Measurements from ENCODE around the gene SLC6A12.

Gene SLC6A12

DNA sequence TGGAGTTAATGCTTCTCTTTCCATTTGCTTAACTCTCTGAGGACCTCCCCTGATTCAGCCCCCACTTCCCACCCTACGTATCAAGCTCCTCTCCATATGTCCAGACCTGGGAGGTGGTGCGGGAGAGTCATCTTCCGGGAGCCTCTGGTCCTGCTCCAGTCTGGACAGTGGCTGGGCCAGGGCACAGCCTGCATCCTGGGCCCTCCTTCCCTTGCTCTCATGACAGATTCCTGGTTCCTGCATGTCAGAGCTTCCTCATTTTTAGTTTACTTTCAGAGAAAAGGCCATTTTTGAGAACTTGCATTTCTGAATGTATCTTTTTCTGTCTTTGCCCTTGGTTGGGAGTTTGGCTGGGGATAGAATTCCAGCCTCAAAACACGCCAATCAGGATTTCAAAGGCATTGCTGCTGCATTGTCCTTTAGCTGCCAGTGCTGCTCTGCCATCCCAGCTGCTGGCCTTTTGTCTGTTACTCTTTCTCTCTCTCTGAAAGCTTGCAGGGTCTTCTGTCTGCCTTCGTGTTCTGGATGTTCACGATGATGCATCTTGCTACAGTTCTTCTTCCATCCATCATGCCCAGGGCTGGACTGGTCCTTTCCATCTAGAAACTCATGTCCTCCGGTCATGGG, 54.7 kb downstream of the SLC6A12 start:
- no peak overlapping the region for H3K27ac ChIP-seq (ENCODE audit: poor library complexity, severe bottlenecking)
- no peak overlapping the region for H3K4me3 ChIP-seq (ENCODE audit: severe bottlenecking)
- ATAC-seq (ENCODE audit: low read depth) (no peak), DNase-seq (ENCODE audit: low spot score) (no peak)
- no peaks in the 10 kb centered on the region for H3K36me3 ChIP-seq (ENCODE audit: low read depth)
- no peaks in the 10 kb centered on the region for H3K9me3 ChIP-seq (ENCODE audit: severe bottlenecking)
- H3K4me1 ChIP-seq (ENCODE audit: insufficient read depth, poor library complexity, severe bottlenecking) = no peaks in the 10 kb centered on the region
- peaks cover 4% of the 10 kb centered on the region for H3K27me3 ChIP-seq (ENCODE audit: insufficient read depth, poor library complexity, severe bottlenecking)
- TF ChIP-seq, protein P1, sequence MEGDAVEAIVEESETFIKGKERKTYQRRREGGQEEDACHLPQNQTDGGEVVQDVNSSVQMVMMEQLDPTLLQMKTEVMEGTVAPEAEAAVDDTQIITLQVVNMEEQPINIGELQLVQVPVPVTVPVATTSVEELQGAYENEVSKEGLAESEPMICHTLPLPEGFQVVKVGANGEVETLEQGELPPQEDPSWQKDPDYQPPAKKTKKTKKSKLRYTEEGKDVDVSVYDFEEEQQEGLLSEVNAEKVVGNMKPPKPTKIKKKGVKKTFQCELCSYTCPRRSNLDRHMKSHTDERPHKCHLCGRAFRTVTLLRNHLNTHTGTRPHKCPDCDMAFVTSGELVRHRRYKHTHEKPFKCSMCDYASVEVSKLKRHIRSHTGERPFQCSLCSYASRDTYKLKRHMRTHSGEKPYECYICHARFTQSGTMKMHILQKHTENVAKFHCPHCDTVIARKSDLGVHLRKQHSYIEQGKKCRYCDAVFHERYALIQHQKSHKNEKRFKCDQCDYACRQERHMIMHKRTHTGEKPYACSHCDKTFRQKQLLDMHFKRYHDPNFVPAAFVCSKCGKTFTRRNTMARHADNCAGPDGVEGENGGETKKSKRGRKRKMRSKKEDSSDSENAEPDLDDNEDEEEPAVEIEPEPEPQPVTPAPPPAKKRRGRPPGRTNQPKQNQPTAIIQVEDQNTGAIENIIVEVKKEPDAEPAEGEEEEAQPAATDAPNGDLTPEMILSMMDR (IDR thresholded peaks at IDR 0.05; ENCODE audit: poor library complexity, severe bottlenecking) = no peak

DNA sequence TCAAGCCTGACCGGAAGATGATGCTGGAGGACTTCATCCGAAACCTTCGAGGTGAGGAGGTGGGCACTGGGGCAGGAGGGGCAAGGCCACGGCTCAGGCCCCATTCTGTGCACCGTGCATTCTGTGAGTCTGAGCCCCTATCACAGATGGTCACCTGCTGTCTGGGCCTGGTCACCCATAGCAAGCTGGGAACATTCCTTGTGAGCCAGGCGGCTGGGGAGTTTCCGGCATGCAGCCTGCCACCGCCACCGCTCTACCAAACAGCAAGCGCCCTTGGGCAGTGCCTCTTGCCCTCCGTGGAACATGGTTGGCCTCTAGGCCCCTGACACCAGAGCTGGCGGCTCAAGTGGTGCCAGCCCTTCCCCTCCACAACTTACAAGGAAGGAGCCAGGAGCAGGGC, 56.3 kb downstream of the SLC6A12 start:
- Histone ChIP-seq H3K27ac (ENCODE audit: poor library complexity, severe bottlenecking) (no peak overlapping the region), H3K4me1 (ENCODE audit: insufficient read depth, poor library complexity, severe bottlenecking) (no peaks in the 10 kb centered on the region), H3K36me3 (ENCODE audit: low read depth) (no peaks in the 10 kb centered on the region), H3K9me3 (ENCODE audit: severe bottlenecking) (no peaks in the 10 kb centered on the region), H3K4me3 (ENCODE audit: severe bottlenecking) (no peak overlapping the region), H3K27me3 (ENCODE audit: insufficient read depth, poor library complexity, severe bottlenecking) (peaks cover 4% of the 10 kb centered on the region)
- TF ChIP-seq, protein P1 (IDR thresholded peaks at IDR 0.05; ENCODE audit: poor library complexity, severe bottlenecking) = no peak
- ATAC-seq (ENCODE audit: low read depth) (no peak), DNase-seq (ENCODE audit: low spot score) (no peak)

DNA sequence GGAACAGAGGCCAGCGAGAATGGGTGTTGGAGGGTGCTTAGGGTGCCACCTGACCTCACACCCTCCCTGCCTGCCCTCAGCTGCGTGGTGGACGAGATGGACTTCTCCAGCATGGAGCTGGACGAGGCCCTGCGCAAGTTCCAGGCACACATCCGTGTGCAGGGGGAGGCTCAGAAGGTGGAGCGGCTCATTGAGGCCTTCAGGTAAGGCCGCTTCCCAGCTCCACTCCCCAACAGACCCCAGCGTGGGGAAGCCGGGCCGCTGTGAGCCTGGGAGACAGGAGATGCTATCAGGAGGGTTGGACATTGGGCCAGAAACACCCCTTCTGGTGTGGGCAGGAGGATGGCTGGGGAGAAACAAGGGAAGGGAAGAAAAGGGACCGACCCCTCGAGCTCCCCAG, 57.0 kb downstream of the SLC6A12 start:
- H3K27me3 ChIP-seq (ENCODE audit: insufficient read depth, poor library complexity, severe bottlenecking) = peaks cover 6% of the 10 kb centered on the region
- DNase-seq (ENCODE audit: low spot score) (no peak), ATAC-seq (ENCODE audit: low read depth) (no peak)

GRCh38 chr12:155646-156045, 58.3 kb downstream of the SLC6A12 start:
- H3K4me1 ChIP-seq (ENCODE audit: insufficient read depth, poor library complexity, severe bottlenecking) = no peaks in the 10 kb centered on the region
- no peaks in the 10 kb centered on the region for H3K9me3 ChIP-seq (ENCODE audit: severe bottlenecking)
- DNase-seq (ENCODE audit: low spot score) (no peak), ATAC-seq (ENCODE audit: low read depth) (no peak)
- H3K4me3 ChIP-seq (ENCODE audit: severe bottlenecking) = no peak overlapping the region
- peaks cover 6% of the 10 kb centered on the region for H3K27me3 ChIP-seq (ENCODE audit: insufficient read depth, poor library complexity, severe bottlenecking)
- no peaks in the 10 kb centered on the region for H3K36me3 ChIP-seq (ENCODE audit: low read depth)
- H3K27ac ChIP-seq (ENCODE audit: poor library complexity, severe bottlenecking) = no peak overlapping the region
- TF ChIP-seq, protein P1 (IDR thresholded peaks at IDR 0.05; ENCODE audit: poor library complexity, severe bottlenecking) = no peak

More for the DNA sequence above, 57.0 kb downstream of the SLC6A12 start:
- H3K9me3 ChIP-seq (ENCODE audit: severe bottlenecking) = no peaks in the 10 kb centered on the region
- H3K4me3 ChIP-seq (ENCODE audit: severe bottlenecking) = no peak overlapping the region
- no peaks in the 10 kb centered on the region for H3K4me1 ChIP-seq (ENCODE audit: insufficient read depth, poor library complexity, severe bottlenecking)
- no peaks in the 10 kb centered on the region for H3K36me3 ChIP-seq (ENCODE audit: low read depth)
- no peak overlapping the region for H3K27ac ChIP-seq (ENCODE audit: poor library complexity, severe bottlenecking)
- TF ChIP-seq, protein P1 (IDR thresholded peaks at IDR 0.05; ENCODE audit: poor library complexity, severe bottlenecking) = no peak

DNA sequence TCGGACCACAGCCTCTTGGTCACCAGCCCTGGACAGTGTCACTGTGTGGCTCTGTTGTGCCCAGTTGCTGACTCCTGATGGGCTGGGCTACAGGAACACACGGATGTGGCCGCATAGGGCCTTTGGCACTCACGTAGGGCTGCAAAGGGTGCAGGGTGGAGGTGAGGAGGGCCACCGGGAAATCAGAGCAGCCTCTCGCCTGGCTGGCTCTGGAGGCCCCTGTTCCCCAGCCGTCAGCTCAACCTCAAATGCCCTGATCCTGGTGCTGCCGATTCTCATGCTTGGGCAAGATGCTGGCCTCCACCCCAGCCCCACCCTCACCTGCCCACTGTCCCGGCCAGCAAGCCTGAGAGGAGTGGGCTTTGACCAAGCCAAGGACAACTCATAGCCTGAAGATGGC, 59.0 kb downstream of the SLC6A12 start:
- no peak for DNase-seq (ENCODE audit: low spot score)
- H3K27me3 ChIP-seq (ENCODE audit: insufficient read depth, poor library complexity, severe bottlenecking) = peaks cover 6% of the 10 kb centered on the region
- no peak for ATAC-seq (ENCODE audit: low read depth)
- H3K4me3 ChIP-seq (ENCODE audit: severe bottlenecking) = no peak overlapping the region
- H3K4me1 ChIP-seq (ENCODE audit: insufficient read depth, poor library complexity, severe bottlenecking) = no peaks in the 10 kb centered on the region
- H3K9me3 ChIP-seq (ENCODE audit: severe bottlenecking) = no peaks in the 10 kb centered on the region
- TF ChIP-seq, protein P1 (IDR thresholded peaks at IDR 0.05; ENCODE audit: poor library complexity, severe bottlenecking) = no peak
- no peaks in the 10 kb centered on the region for H3K36me3 ChIP-seq (ENCODE audit: low read depth)
- no peak overlapping the region for H3K27ac ChIP-seq (ENCODE audit: poor library complexity, severe bottlenecking)

Data from RWPE2 (cell line).